Breast epithelium (tissue), 3 donors: Measurements from ENCODE around the gene IFITM10.

Experiments used
- POLR2A ChIP-seq: fragments of 450-650 bp; IDR thresholded peaks from one replicate; pipeline ENCODE4 v1.6.1; 2016; ENCODE audit warnings: antibody characterized with exemption, mild to moderate bottlenecking, moderate library complexity
- POLR2AphosphoS5 ChIP-seq, 3 donors: sonication (generic); formaldehyde crosslinking; IDR thresholded peaks; one replicate each; pipeline ENCODE4 v1.6.1; 2017; ENCODE audit warnings: antibody characterized with exemption in 3 of 3
- TF ChIP-seq, protein P1 (sequence below), 3 donors: fragments of 450-650 bp; IDR thresholded peaks; one replicate each; pipeline ENCODE4 v1.5.1; 2016 to 2017; ENCODE audit warnings: antibody characterized with exemption in 3 of 3, mild to moderate bottlenecking in 3 of 3, moderate library complexity in 3 of 3

DNA sequence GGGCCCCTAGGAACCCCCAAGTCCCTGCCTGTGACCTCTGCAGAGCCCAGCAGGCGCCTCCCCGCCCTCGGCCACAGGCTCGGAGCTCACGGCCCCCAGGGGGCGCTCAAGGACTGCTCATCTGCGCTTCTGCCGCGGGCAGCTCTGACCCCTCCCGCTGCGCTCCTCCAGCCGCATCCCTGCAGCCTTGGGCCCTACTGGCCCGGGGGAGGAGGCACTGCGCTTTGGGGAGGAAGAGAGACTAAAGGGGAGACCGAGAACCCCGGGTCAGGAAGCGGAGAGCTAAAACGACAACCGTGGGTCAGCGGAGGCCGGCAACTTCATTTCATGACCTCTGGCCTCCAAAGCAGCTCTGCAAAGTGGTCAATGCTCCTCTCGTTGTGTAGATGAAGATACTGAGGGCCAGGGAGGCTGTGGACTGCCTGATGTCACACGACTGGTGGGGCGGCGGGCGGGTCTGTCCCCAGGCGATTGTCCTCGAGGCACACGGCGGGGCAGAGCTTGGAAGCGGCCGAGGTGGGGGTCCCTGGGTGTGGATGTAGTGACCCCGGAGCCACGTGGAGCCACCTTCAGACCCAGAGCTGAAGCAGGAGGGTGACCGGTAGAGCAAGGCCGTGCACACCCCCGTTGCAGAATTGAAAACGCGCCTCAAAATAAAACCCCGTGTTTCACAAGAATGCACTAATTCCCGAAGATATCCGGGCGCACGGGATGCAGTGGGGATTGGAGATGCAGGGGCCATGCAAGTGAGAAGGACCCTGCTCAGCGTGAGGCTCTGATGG is 56.1 kb downstream of the IFITM10 start:
- TF ChIP-seq, protein P1, sequence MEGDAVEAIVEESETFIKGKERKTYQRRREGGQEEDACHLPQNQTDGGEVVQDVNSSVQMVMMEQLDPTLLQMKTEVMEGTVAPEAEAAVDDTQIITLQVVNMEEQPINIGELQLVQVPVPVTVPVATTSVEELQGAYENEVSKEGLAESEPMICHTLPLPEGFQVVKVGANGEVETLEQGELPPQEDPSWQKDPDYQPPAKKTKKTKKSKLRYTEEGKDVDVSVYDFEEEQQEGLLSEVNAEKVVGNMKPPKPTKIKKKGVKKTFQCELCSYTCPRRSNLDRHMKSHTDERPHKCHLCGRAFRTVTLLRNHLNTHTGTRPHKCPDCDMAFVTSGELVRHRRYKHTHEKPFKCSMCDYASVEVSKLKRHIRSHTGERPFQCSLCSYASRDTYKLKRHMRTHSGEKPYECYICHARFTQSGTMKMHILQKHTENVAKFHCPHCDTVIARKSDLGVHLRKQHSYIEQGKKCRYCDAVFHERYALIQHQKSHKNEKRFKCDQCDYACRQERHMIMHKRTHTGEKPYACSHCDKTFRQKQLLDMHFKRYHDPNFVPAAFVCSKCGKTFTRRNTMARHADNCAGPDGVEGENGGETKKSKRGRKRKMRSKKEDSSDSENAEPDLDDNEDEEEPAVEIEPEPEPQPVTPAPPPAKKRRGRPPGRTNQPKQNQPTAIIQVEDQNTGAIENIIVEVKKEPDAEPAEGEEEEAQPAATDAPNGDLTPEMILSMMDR (IDR thresholded peaks at IDR 0.05) = peak; percentile 68 to 95 (median 85)
- TF ChIP-seq POLR2A (no peak), POLR2AphosphoS5 (IDR thresholded peaks at IDR 0.05) (no peak)
